Measurements from ENCODE around the gene MTF2. TPM values are rescaled to one million over a fixed set of nuclear protein-coding genes. Genes with fewer than 3 reads are reported as not detected.
A peak's percentile ranks its signal among the peaks of the same experiment; 100 is the strongest.

Gene MTF2
- total RNA-seq, 1 donor from 2014 or later, result 24.0 TPM

- H3K27me3 ChIP-seq (ENCODE audit: control insufficient read depth in 3 of 3, insufficient read depth in 3 of 3, low read length in 3 of 3), result no peaks in the 10 kb centered on the region
- H3K27ac ChIP-seq (ENCODE audit: low read depth, low read length), result no peak overlapping the region
- no peaks in the 10 kb centered on the region for H3K9me3 ChIP-seq (ENCODE audit: control insufficient read depth in 3 of 3, low read length in 3 of 3)
- no peak overlapping the region for H3K4me3 ChIP-seq (ENCODE audit: low read length in 3 of 3)
- peaks cover 0 to 5% (median 3%) of the 10 kb centered on the region in 3 donors for H3K36me3 ChIP-seq (ENCODE audit: control insufficient read depth in 3 of 3, insufficient read depth in 3 of 3, low read length in 3 of 3)
- H3K4me1 ChIP-seq (ENCODE audit: control insufficient read depth in 3 of 3, insufficient read depth in 3 of 3, low read length in 3 of 3), result peaks cover 6 to 16% (median 12%) of the 10 kb centered on the region in 3 donors
- peak overlapping the region in 1 of 3 donors; percentile 47 for H3K9ac ChIP-seq (ENCODE audit: low read depth in 1 of 3, low read length in 3 of 3)
Measured at GRCh38 chr1:93081716-93082115, 2.6 kb downstream of the MTF2 start.

GRCh38 chr1:93082313-93082712, 3.2 kb downstream of the MTF2 start:
- H3K9ac ChIP-seq (ENCODE audit: low read depth in 1 of 3, low read length in 3 of 3), result no peak overlapping the region
- peaks cover 6 to 16% (median 12%) of the 10 kb centered on the region in 3 donors for H3K4me1 ChIP-seq (ENCODE audit: control insufficient read depth in 3 of 3, insufficient read depth in 3 of 3, low read length in 3 of 3)
- no peaks in the 10 kb centered on the region for H3K9me3 ChIP-seq (ENCODE audit: control insufficient read depth in 3 of 3, low read length in 3 of 3)
- H3K27me3 ChIP-seq (ENCODE audit: control insufficient read depth in 3 of 3, insufficient read depth in 3 of 3, low read length in 3 of 3), result no peaks in the 10 kb centered on the region
- H3K4me3 ChIP-seq (ENCODE audit: low read length in 3 of 3), result no peak overlapping the region
- peaks cover 0 to 5% (median 3%) of the 10 kb centered on the region in 3 donors for H3K36me3 ChIP-seq (ENCODE audit: control insufficient read depth in 3 of 3, insufficient read depth in 3 of 3, low read length in 3 of 3)
- no peak overlapping the region for H3K27ac ChIP-seq (ENCODE audit: low read depth, low read length)

- peaks cover 7 to 10% (median 9%) of the 10 kb centered on the region in 3 donors for H3K4me1 ChIP-seq (ENCODE audit: control insufficient read depth in 3 of 3, insufficient read depth in 3 of 3, low read length in 3 of 3)
- peaks cover 0 to 5% (median 3%) of the 10 kb centered on the region in 3 donors for H3K36me3 ChIP-seq (ENCODE audit: control insufficient read depth in 3 of 3, insufficient read depth in 3 of 3, low read length in 3 of 3)
- H3K27me3 ChIP-seq (ENCODE audit: control insufficient read depth in 3 of 3, insufficient read depth in 3 of 3, low read length in 3 of 3), result no peaks in the 10 kb centered on the region
- no peak overlapping the region for H3K27ac ChIP-seq (ENCODE audit: low read depth, low read length)
- H3K4me3 ChIP-seq (ENCODE audit: low read length in 3 of 3), result no peak overlapping the region
- no peaks in the 10 kb centered on the region for H3K9me3 ChIP-seq (ENCODE audit: control insufficient read depth in 3 of 3, low read length in 3 of 3)
- no peak overlapping the region for H3K9ac ChIP-seq (ENCODE audit: low read depth in 1 of 3, low read length in 3 of 3)
Measured at GRCh38 chr1:93083979-93084378, 4.9 kb downstream of the MTF2 start.

DNA sequence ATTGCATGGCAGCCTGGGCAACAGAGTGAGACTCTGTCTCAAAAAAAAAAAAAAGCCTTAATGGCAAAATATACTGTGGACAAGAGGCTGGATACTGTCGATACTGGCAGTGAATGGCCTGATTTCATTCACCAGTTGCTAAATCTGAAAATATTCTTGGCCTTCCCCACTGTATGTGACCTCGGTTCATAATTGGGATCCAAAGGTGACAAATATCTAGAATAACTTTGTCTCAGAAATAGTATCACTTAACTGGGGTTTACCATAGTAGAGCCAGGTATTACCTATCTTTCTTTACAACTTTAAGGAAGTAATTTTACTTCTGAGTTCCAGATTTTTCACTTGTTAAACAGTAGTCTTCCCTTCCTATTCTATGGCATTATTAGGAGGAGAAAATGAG, 8.4 kb downstream of the MTF2 start:
- H3K27ac ChIP-seq (ENCODE audit: low read depth, low read length), result no peak overlapping the region
- no peak overlapping the region for H3K9ac ChIP-seq (ENCODE audit: low read depth in 1 of 3, low read length in 3 of 3)
- H3K27me3 ChIP-seq (ENCODE audit: control insufficient read depth in 3 of 3, insufficient read depth in 3 of 3, low read length in 3 of 3), result no peaks in the 10 kb centered on the region
- peaks cover 0 to 5% (median 3%) of the 10 kb centered on the region in 3 donors for H3K36me3 ChIP-seq (ENCODE audit: control insufficient read depth in 3 of 3, insufficient read depth in 3 of 3, low read length in 3 of 3)
- no peaks in the 10 kb centered on the region for H3K9me3 ChIP-seq (ENCODE audit: control insufficient read depth in 3 of 3, low read length in 3 of 3)
- no peak overlapping the region for H3K4me3 ChIP-seq (ENCODE audit: low read length in 3 of 3)
- peaks cover 0 to 3% (median 2%) of the 10 kb centered on the region in 3 donors for H3K4me1 ChIP-seq (ENCODE audit: control insufficient read depth in 3 of 3, insufficient read depth in 3 of 3, low read length in 3 of 3)

GRCh38 chr1:93093332-93094006, 14.4 kb downstream of the MTF2 start:
- H3K9ac ChIP-seq (ENCODE audit: low read depth in 1 of 3, low read length in 3 of 3), result no peak overlapping the region
- H3K4me1 ChIP-seq (ENCODE audit: control insufficient read depth in 3 of 3, insufficient read depth in 3 of 3, low read length in 3 of 3), result no peaks in the 10 kb centered on the region
- no peak overlapping the region for H3K27ac ChIP-seq (ENCODE audit: low read depth, low read length)

GRCh38 chr1:93095804-93096585, 16.9 kb downstream of the MTF2 start:
- Histone ChIP-seq H3K36me3 (ENCODE audit: control insufficient read depth in 3 of 3, insufficient read depth in 3 of 3, low read length in 3 of 3) (no peaks in the 10 kb centered on the region), H3K27ac (ENCODE audit: low read depth, low read length) (no peak overlapping the region), H3K4me1 (ENCODE audit: control insufficient read depth in 3 of 3, insufficient read depth in 3 of 3, low read length in 3 of 3) (no peaks in the 10 kb centered on the region), H3K9ac (ENCODE audit: low read depth in 1 of 3, low read length in 3 of 3) (no peak overlapping the region), H3K4me3 (ENCODE audit: low read length in 3 of 3) (no peak overlapping the region), H3K27me3 (ENCODE audit: control insufficient read depth in 3 of 3, insufficient read depth in 3 of 3, low read length in 3 of 3) (no peaks in the 10 kb centered on the region), H3K9me3 (ENCODE audit: control insufficient read depth in 3 of 3, low read length in 3 of 3) (no peaks in the 10 kb centered on the region)

More at GRCh38 chr1:93093332-93094006, 14.4 kb downstream of the MTF2 start:
- Histone ChIP-seq H3K9me3 (ENCODE audit: control insufficient read depth in 3 of 3, low read length in 3 of 3) (no peaks in the 10 kb centered on the region), H3K4me3 (ENCODE audit: low read length in 3 of 3) (no peak overlapping the region), H3K36me3 (ENCODE audit: control insufficient read depth in 3 of 3, insufficient read depth in 3 of 3, low read length in 3 of 3) (no peaks in the 10 kb centered on the region), H3K27me3 (ENCODE audit: control insufficient read depth in 3 of 3, insufficient read depth in 3 of 3, low read length in 3 of 3) (no peaks in the 10 kb centered on the region)

GRCh38 chr1:93102142-93102541, 23.1 kb downstream of the MTF2 start:
- H3K36me3 ChIP-seq (ENCODE audit: control insufficient read depth in 3 of 3, insufficient read depth in 3 of 3, low read length in 3 of 3), result no peaks in the 10 kb centered on the region
- no peak overlapping the region for H3K4me3 ChIP-seq (ENCODE audit: low read length in 3 of 3)
- no peaks in the 10 kb centered on the region for H3K9me3 ChIP-seq (ENCODE audit: control insufficient read depth in 3 of 3, low read length in 3 of 3)
- H3K4me1 ChIP-seq (ENCODE audit: control insufficient read depth in 3 of 3, insufficient read depth in 3 of 3, low read length in 3 of 3), result no peaks in the 10 kb centered on the region
- H3K9ac ChIP-seq (ENCODE audit: low read depth in 1 of 3, low read length in 3 of 3), result no peak overlapping the region
- no peak overlapping the region for H3K27ac ChIP-seq (ENCODE audit: low read depth, low read length)
- H3K27me3 ChIP-seq (ENCODE audit: control insufficient read depth in 3 of 3, insufficient read depth in 3 of 3, low read length in 3 of 3), result no peaks in the 10 kb centered on the region

DNA sequence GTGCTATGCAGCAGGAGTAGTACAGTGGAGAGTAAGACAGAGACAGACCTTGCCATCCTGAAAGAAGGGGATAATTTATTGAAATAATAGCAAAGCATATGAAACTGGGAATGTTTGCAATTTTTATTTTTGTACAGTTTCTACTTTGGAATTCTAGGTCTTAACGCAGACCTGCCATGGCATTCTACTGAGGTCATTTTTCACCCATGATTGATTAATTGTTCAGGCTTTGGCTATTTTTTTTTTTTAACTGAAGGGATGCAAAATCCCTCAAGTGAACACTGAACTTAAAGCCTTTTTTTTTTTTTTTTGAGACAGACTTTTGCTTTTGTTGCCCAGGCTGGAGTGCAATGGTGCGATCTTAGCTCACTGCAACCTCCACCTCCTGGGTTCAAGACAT, 27.1 kb downstream of the MTF2 start:
- Histone ChIP-seq H3K9ac (ENCODE audit: low read depth in 1 of 3, low read length in 3 of 3) (no peak overlapping the region), H3K4me3 (ENCODE audit: low read length in 3 of 3) (no peak overlapping the region), H3K9me3 (ENCODE audit: control insufficient read depth in 3 of 3, low read length in 3 of 3) (no peaks in the 10 kb centered on the region), H3K27ac (ENCODE audit: low read depth, low read length) (no peak overlapping the region), H3K36me3 (ENCODE audit: control insufficient read depth in 3 of 3, insufficient read depth in 3 of 3, low read length in 3 of 3) (no peaks in the 10 kb centered on the region), H3K4me1 (ENCODE audit: control insufficient read depth in 3 of 3, insufficient read depth in 3 of 3, low read length in 3 of 3) (no peaks in the 10 kb centered on the region), H3K27me3 (ENCODE audit: control insufficient read depth in 3 of 3, insufficient read depth in 3 of 3, low read length in 3 of 3) (no peaks in the 10 kb centered on the region)

- peaks cover 0 to 5% (median 3%) of the 10 kb centered on the region in 3 donors for H3K4me1 ChIP-seq (ENCODE audit: control insufficient read depth in 3 of 3, insufficient read depth in 3 of 3, low read length in 3 of 3)
- no peak overlapping the region for H3K9ac ChIP-seq (ENCODE audit: low read depth in 1 of 3, low read length in 3 of 3)
- no peaks in the 10 kb centered on the region for H3K9me3 ChIP-seq (ENCODE audit: control insufficient read depth in 3 of 3, low read length in 3 of 3)
- no peak overlapping the region for H3K27ac ChIP-seq (ENCODE audit: low read depth, low read length)
- H3K27me3 ChIP-seq (ENCODE audit: control insufficient read depth in 3 of 3, insufficient read depth in 3 of 3, low read length in 3 of 3), result no peaks in the 10 kb centered on the region
- no peaks in the 10 kb centered on the region for H3K36me3 ChIP-seq (ENCODE audit: control insufficient read depth in 3 of 3, insufficient read depth in 3 of 3, low read length in 3 of 3)
- no peak overlapping the region for H3K4me3 ChIP-seq (ENCODE audit: low read length in 3 of 3)
Measured at GRCh38 chr1:93107395-93107794, 28.3 kb downstream of the MTF2 start.

GRCh38 chr1:93108335-93108734, 29.3 kb downstream of the MTF2 start:
- Histone ChIP-seq H3K4me1 (ENCODE audit: control insufficient read depth in 3 of 3, insufficient read depth in 3 of 3, low read length in 3 of 3) (peaks cover 0 to 5% (median 3%) of the 10 kb centered on the region in 3 donors), H3K9me3 (ENCODE audit: control insufficient read depth in 3 of 3, low read length in 3 of 3) (no peaks in the 10 kb centered on the region), H3K9ac (ENCODE audit: low read depth in 1 of 3, low read length in 3 of 3) (no peak overlapping the region), H3K4me3 (ENCODE audit: low read length in 3 of 3) (no peak overlapping the region), H3K27me3 (ENCODE audit: control insufficient read depth in 3 of 3, insufficient read depth in 3 of 3, low read length in 3 of 3) (no peaks in the 10 kb centered on the region), H3K36me3 (ENCODE audit: control insufficient read depth in 3 of 3, insufficient read depth in 3 of 3, low read length in 3 of 3) (no peaks in the 10 kb centered on the region), H3K27ac (ENCODE audit: low read depth, low read length) (no peak overlapping the region)
